Naive thymus-derived CD4-positive, alpha-beta T cell (primary cell): ENCODE measurements around the gene TNRC6B. TPM values are rescaled to one million over a fixed set of nuclear protein-coding genes. Genes with fewer than 3 reads are reported as not detected.
"Not testable (repeated sequence)": the region's sequence is repeated elsewhere in the genome, so short reads cannot be mapped to it uniquely, and the experiment has no call there.

ENCODE experiments used
- ATAC-seq: fragments of 150-1000 bp; cut with Tn5 transposase; 2 replicates; pipeline ENCODE4 v1.10.0; 2021; ENCODE audit warnings: mild to moderate bottlenecking, moderate library complexity
- CTCF ChIA-PET: fragments of 350-600 bp; sonication (Branson Sonifier 250); formaldehyde crosslinking; loops from one replicate; lab custom pipeline; 2021; ENCODE audit warnings: antibody characterized with exemption; lab: Charles Lee
- POLR2A ChIA-PET: fragments of 350-600 bp; sonication (Branson Sonifier 250); formaldehyde crosslinking; loops from one replicate; lab custom pipeline; 2021; ENCODE audit warnings: antibody characterized with exemption, inconsistent platforms; lab: Charles Lee
- DNase-seq, 9 donors: peaks; one replicate each; pipeline versions ENCODE4 v3.0.0 to v3.0.0-alpha.2; 2020 to 2022; ENCODE audit warnings: mixed read lengths in 1 of 9
- H3K27ac ChIP-seq: one replicate; pipeline ENCODE4 v1.7.0; 2013; ENCODE audit warnings: mild to moderate bottlenecking, low read depth, low read length, moderate library complexity
- H3K27me3 ChIP-seq, 2 donors: one replicate each; pipeline ENCODE4 v1.7.0; 2013; ENCODE audit warnings: low read length in 2 of 2, mild to moderate bottlenecking in 2 of 2, moderate library complexity in 2 of 2; ENCODE audit not compliant: control insufficient read depth in 2 of 2, insufficient read depth in 2 of 2
- H3K36me3 ChIP-seq, 3 experiments: 1 replicate in 2 of 3; 2 replicates in 1 of 3; pipeline ENCODE4 v1.7.0; 2013; ENCODE audit warnings: low read length in 3 of 3, mild to moderate bottlenecking in 3 of 3, moderate library complexity in 1 of 3; ENCODE audit not compliant: insufficient read depth in 3 of 3, control insufficient read depth in 2 of 3
- H3K4me1 ChIP-seq, 2 donors: one replicate each; pipeline ENCODE4 v1.7.0; 2013; ENCODE audit warnings: low read length in 2 of 2, mild to moderate bottlenecking in 2 of 2, moderate library complexity in 1 of 2; ENCODE audit not compliant: control insufficient read depth in 2 of 2, insufficient read depth in 2 of 2
- H3K4me3 ChIP-seq: 2 replicates; pipeline ENCODE4 v1.7.0; 2013; ENCODE audit warnings: mild to moderate bottlenecking, low read length
- H3K9me3 ChIP-seq, 3 experiments: 1 replicate in 2 of 3; 2 replicates in 1 of 3; pipeline ENCODE4 v1.7.0; 2013; ENCODE audit warnings: low read length in 3 of 3; ENCODE audit not compliant: control insufficient read depth in 2 of 3
- H3K27ac Mint-ChIP-seq, 9 donors: one replicate each; pipeline ENCODE4 v1.8.0; 2020 to 2022; ENCODE audit warnings: mixed read lengths in 9 of 9, mild to moderate bottlenecking in 8 of 9, moderate library complexity in 5 of 9, inconsistent platforms in 2 of 9
- H3K27me3 Mint-ChIP-seq, 5 donors: one replicate each; pipeline ENCODE4 v1.8.0; 2021 to 2022; ENCODE audit warnings: mixed read lengths in 5 of 5, mild to moderate bottlenecking in 1 of 5
- H3K36me3 Mint-ChIP-seq, 5 donors: one replicate each; pipeline ENCODE4 v1.8.0; 2020 to 2022; ENCODE audit warnings: mixed read lengths in 5 of 5, mild to moderate bottlenecking in 3 of 5, inconsistent platforms in 1 of 5
- H3K4me1 Mint-ChIP-seq, 7 donors: one replicate each; pipeline ENCODE4 v1.8.0; 2020 to 2022; ENCODE audit warnings: mixed read lengths in 7 of 7, mild to moderate bottlenecking in 3 of 7, inconsistent platforms in 1 of 7
- H3K4me3 Mint-ChIP-seq, 10 donors: one replicate each; pipeline ENCODE4 v1.8.0; 2020 to 2022; ENCODE audit warnings: mild to moderate bottlenecking in 10 of 10, mixed read lengths in 10 of 10, moderate library complexity in 6 of 10, inconsistent platforms in 2 of 10
- H3K9me3 Mint-ChIP-seq, 11 donors: one replicate each; pipeline ENCODE4 v1.8.0; 2020 to 2022; ENCODE audit warnings: mixed read lengths in 11 of 11, mild to moderate bottlenecking in 4 of 11, inconsistent platforms in 1 of 11, moderate library complexity in 1 of 11
- intact Hi-C, 2 donors: fragments of 100-400 bp; cut with micrococcal nuclease; formaldehyde crosslinking; loops; one replicate each; pipeline ENCODE4 v1.15.1; 2023
- polyA plus RNA-seq, 2 donors: library from polyadenylated mRNA; unstranded; fragments of 300-500 nt; fragmentation: Illumina TruSeq; gene quantifications; one replicate each; pipeline ENCODE4 v1.2.3, GENCODE V29; 2021
- total RNA-seq, 6 experiments: library from RNA in 5 of 6; stranded (reverse) in 5 of 6; gene quantifications; 1 replicate in 5 of 6; 2 replicates in 1 of 6; pipeline ENCODE4 v1.2.3 and lab custom pipeline; 2021 to 2026

Gene TNRC6B
- total and polyA plus RNA-seq, 7 experiments from 2014 or later: 67.4 to 165 (median 136) TPM

DNA sequence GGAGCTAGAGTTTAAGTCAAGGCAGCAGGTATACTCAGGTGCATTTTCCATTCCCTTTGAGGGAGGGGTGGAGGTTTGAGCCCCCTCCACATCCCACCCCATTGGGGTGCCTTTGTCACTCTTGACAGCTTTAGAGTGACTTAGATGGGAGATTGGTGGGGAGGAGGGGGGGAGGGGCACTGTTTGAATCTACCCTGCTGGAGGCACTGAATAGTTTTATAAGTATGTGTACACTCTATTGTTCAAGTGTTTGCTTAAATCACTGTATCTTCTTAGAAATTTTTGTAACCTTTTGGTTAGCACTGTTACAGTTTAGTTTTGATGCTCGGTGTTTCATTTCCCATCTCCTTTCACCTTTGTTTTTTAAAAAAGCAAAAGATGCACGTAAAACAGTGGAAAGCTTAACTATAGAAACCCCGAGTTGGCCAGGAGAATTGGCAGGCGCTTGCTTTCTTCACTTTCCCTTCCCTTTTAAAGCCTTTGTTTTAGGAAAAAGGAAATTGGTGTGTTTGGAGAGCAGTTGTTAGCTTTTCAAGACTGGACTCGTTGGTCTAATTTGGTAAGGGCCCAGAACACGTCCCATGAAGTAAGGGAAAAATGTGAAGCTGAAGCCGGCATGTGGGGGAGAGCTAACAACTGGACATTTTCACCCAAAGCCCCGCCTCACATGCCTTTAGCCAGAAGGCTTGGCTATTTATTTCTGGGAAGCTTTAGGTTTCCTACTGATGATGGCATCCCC is 42.8 kb downstream of the TNRC6B start:
- no peaks in the 10 kb centered on the region for H3K9me3 Mint-ChIP-seq

DNA sequence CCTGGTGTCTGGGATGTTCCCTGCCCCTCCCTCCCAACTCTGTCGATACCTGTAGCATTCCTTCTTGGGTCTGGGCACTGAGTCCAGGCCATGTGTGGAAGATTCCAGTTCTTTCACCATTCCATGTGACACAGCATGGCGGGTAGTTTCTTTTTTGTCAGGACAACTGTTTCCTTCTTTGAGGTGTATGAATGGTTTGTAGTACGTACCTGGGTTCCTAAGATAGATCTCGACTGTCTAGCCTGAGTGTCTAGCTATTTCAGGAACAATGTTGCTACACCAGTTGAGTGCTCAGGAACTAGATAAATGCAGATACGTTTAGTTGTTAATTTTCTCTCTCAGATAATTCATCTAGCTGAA is 43.3 kb downstream of the TNRC6B start:
- peaks cover 32 to 76% of the 10 kb centered on the region in 2 donors for H3K4me1 ChIP-seq
- H3K27ac ChIP-seq: no peak overlapping the region
- no peak for DNase-seq
- intact Hi-C loops: no loop called here
- CTCF ChIA-PET: interaction anchor here (1.2 kb wide), 1 partner anchor 127 kb away, joined by 3 read pairs; no protein-coding TSS in a partner anchor
- Mint-ChIP-seq H3K36me3 (peaks cover 0 to 20% (median 0%) of the 10 kb centered on the region in 5 donors), H3K4me1 (peaks cover 65 to 89% (median 85%) of the 10 kb centered on the region in 7 donors), H3K27me3 (no peaks in the 10 kb centered on the region), H3K4me3 (peak overlapping the region in 1 of 10 donors; percentile 85), H3K9me3 (no peaks in the 10 kb centered on the region), H3K27ac (peak overlapping the region in 4 of 9 donors; percentile 14 to 87 (median 43))
- no peaks in the 10 kb centered on the region for H3K9me3 ChIP-seq
- ATAC-seq: no peak
- H3K4me3 ChIP-seq: no peak overlapping the region
- H3K27me3 ChIP-seq: no peaks in the 10 kb centered on the region
- POLR2A ChIA-PET: interaction anchor here (0.7 to 1.4 kb wide), 4 partner anchors 10 to 124 kb away, joined by 3 to 4 read pairs (median 3); partner anchors contain the start of gene TNRC6B
- H3K36me3 ChIP-seq: no peaks in the 10 kb centered on the region

More for the DNA sequence above, 42.8 kb downstream of the TNRC6B start:
- Mint-ChIP-seq H3K27me3 (no peaks in the 10 kb centered on the region), H3K4me1 (peaks cover 67 to 90% (median 86%) of the 10 kb centered on the region in 7 donors), H3K36me3 (peaks cover 0 to 20% (median 0%) of the 10 kb centered on the region in 5 donors), H3K4me3 (peak overlapping the region in 4 of 10 donors; percentile 32 to 85 (median 44)), H3K27ac (peak overlapping the region in 6 of 9 donors; percentile 68 to 94 (median 85))
- Histone ChIP-seq H3K27ac (no peak overlapping the region), H3K27me3 (no peaks in the 10 kb centered on the region), H3K36me3 (no peaks in the 10 kb centered on the region), H3K4me1 (peaks cover 37 to 81% of the 10 kb centered on the region in 2 donors), H3K4me3 (no peak overlapping the region), H3K9me3 (no peaks in the 10 kb centered on the region)
- no peak for DNase-seq
- ChIA-PET CTCF (interaction anchor here (0.6 to 1.2 kb wide), 2 partner anchors 10 to 128 kb away, joined by 3 read pairs; no protein-coding TSS in a partner anchor), POLR2A (interaction anchor here (0.6 to 1.4 kb wide), 6 partner anchors 9 to 125 kb away, joined by 3 to 4 read pairs (median 3); partner anchors contain the start of gene TNRC6B)
- intact Hi-C loops: no loop called here
- ATAC-seq: no peak

DNA sequence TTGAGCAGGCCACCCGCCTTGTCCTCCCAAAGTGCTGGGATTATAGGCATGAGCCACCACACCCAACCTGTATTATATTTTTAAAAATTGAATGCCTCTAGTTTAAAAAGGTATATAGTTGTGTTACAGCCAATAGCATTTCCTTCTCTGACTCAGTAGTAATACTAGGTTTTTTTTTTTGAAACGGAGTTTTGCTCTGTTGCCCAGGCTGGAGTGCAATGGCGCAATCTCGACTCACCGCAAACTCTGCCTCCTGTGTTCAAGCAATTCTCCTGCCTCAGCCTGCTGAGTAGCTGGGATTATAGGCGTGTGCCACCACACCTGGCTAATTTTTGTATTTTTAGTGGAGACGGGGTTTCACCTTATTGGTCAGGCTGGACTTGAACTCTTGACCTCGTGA is 45.3 kb downstream of the TNRC6B start:
- intact Hi-C loops, ATAC-seq, H3K4me3 ChIP-seq, DNase-seq, H3K27me3 ChIP-seq, H3K9me3 ChIP-seq, H3K27me3 Mint-ChIP-seq, CTCF ChIA-PET, H3K9me3 Mint-ChIP-seq, POLR2A ChIA-PET, H3K27ac ChIP-seq, H3K36me3 ChIP-seq: not testable (repeated sequence)
- H3K4me3 Mint-ChIP-seq: peak overlapping the region in 2 of 10 donors; percentile 40 to 67
- H3K27ac Mint-ChIP-seq: peak overlapping the region in 1 of 9 donors; percentile 69
- H3K36me3 Mint-ChIP-seq: peaks cover 0 to 20% (median 0%) of the 10 kb centered on the region in 5 donors
- peaks cover 18 to 56% of the 10 kb centered on the region in 2 donors for H3K4me1 ChIP-seq
- peaks cover 61 to 86% (median 80%) of the 10 kb centered on the region in 7 donors for H3K4me1 Mint-ChIP-seq

GRCh38 chr22:40224702-40225101 is 47.0 kb downstream of the TNRC6B start:
- Mint-ChIP-seq H3K27ac (peak overlapping the region; percentile 24 to 92 (median 69)), H3K9me3 (no peaks in the 10 kb centered on the region), H3K4me3 (peak overlapping the region; percentile 23 to 79 (median 62)), H3K27me3 (no peaks in the 10 kb centered on the region), H3K36me3 (peaks cover 0 to 27% (median 6%) of the 10 kb centered on the region in 5 donors), H3K4me1 (peaks cover 47 to 80% (median 68%) of the 10 kb centered on the region in 7 donors)
- H3K27me3 ChIP-seq: no peaks in the 10 kb centered on the region
- CTCF ChIA-PET: interaction anchor here (1.0 kb wide), 1 partner anchor 46 kb away, joined by 3 read pairs; no protein-coding TSS in a partner anchor
- ATAC-seq (peak; percentile 89), DNase-seq (peak in 2 of 9 donors; percentile 40 to 63)
- H3K36me3 ChIP-seq: no peaks in the 10 kb centered on the region
- no peaks in the 10 kb centered on the region for H3K9me3 ChIP-seq
- no peak overlapping the region for H3K4me3 ChIP-seq
- intact Hi-C loops: loop anchor here in 1 of 2 donors (2.0 kb wide), 1 partner anchor 16 kb away; no protein-coding TSS in a partner anchor
- POLR2A ChIA-PET: interaction anchor here (0.7 kb wide), 1 partner anchor 169 kb away, joined by 3 read pairs; no protein-coding TSS in a partner anchor
- H3K4me1 ChIP-seq: peaks cover 6 to 41% of the 10 kb centered on the region in 2 donors
- H3K27ac ChIP-seq: no peak overlapping the region

- Histone ChIP-seq H3K4me3 (no peak overlapping the region), H3K9me3 (no peaks in the 10 kb centered on the region), H3K4me1 (peaks cover 2 to 31% of the 10 kb centered on the region in 2 donors), H3K36me3 (peaks cover 0 to 9% (median 0%) of the 10 kb centered on the region in 3 experiments), H3K27me3 (no peaks in the 10 kb centered on the region), H3K27ac (no peak overlapping the region)
- Mint-ChIP-seq H3K27ac (peak overlapping the region in 7 of 9 donors; percentile 6 to 79 (median 69)), H3K4me1 (peaks cover 37 to 64% (median 52%) of the 10 kb centered on the region in 7 donors), H3K27me3 (no peaks in the 10 kb centered on the region), H3K9me3 (no peaks in the 10 kb centered on the region), H3K36me3 (peaks cover 0 to 33% (median 17%) of the 10 kb centered on the region in 5 donors), H3K4me3 (peak overlapping the region in 3 of 10 donors; percentile 3 to 21 (median 13))
- intact Hi-C loops: no loop called here
- CTCF ChIA-PET: interaction anchor here (0.7 to 1.5 kb wide), 2 partner anchors 19 to 190 kb away, joined by 3 to 4 read pairs; no protein-coding TSS in a partner anchor
- POLR2A ChIA-PET: interaction anchor here (0.5 to 1.7 kb wide), 6 partner anchors 12 to 167 kb away, joined by 3 to 4 read pairs (median 3); no protein-coding TSS in a partner anchor
- ATAC-seq (no peak), DNase-seq (no peak)
Measured at GRCh38 chr22:40226620-40227019, 48.9 kb downstream of the TNRC6B start.

DNA sequence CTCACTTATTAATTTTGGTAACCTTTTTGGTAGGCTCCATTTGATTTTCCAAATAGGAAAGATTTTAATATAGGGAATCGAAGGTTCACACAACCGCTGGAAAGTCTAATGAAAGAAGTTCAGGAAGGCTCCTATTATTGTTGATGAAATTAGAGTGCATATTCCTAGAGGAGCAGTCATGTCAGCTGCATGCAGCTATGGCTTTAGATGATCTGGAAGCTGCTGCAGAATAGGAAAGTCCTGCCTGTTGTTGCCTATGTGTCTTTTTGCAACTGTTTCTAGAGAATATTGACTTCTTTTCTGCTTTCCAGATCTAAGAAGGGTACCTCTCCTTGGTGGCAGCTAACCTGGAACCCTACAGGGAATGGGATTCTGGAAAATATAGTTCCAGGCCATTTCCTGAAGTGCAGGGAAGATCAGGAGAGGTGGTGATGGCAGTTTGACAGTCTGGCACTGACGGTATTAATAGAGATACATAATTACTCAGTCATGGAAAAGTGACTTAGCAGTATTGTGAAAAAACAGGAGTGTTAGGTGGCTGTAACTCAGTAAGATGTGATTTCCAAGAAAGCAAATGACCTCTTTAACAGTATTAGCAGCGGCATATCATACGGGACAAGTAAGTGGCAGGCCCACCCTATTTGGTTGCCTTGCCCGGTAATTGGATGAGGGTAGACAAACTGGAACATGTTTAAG is 54.0 kb downstream of the TNRC6B start:
- Mint-ChIP-seq H3K4me1 (peaks cover 19 to 63% (median 49%) of the 10 kb centered on the region in 7 donors), H3K27me3 (no peaks in the 10 kb centered on the region), H3K4me3 (no peak overlapping the region), H3K36me3 (peaks cover 0 to 41% (median 21%) of the 10 kb centered on the region in 5 donors), H3K9me3 (no peaks in the 10 kb centered on the region), H3K27ac (peak overlapping the region in 3 of 9 donors; percentile 28 to 51 (median 28))
- POLR2A ChIA-PET: no interaction called here
- Histone ChIP-seq H3K36me3 (peaks cover 0 to 34% (median 0%) of the 10 kb centered on the region in 3 experiments), H3K27ac (no peak overlapping the region), H3K4me1 (peaks cover 0 to 4% of the 10 kb centered on the region in 2 donors), H3K27me3 (no peaks in the 10 kb centered on the region), H3K9me3 (no peaks in the 10 kb centered on the region), H3K4me3 (no peak overlapping the region)
- ATAC-seq (no peak), DNase-seq (no peak)
- intact Hi-C loops: no loop called here
- CTCF ChIA-PET: no interaction called here
